Caco-2 (cell line): ENCODE data around the gene FRAS1. TPM values are rescaled to one million over a fixed set of nuclear protein-coding genes. Genes with fewer than 3 reads are reported as not detected.
"Not testable (repeated sequence)": the region's sequence is repeated elsewhere in the genome, so short reads cannot be mapped to it uniquely, and the experiment has no call there.

Experiments
- BruUV-seq: library from RNA; stranded (reverse); fragments of 400-500 nt; replicated peaks from 2 replicates; lab custom pipeline; 2021; lab: Mats Ljungman, UMichigan
- CTCF ChIA-PET: fragments of 300-600 bp; sonication (Branson Sonifier 250); formaldehyde crosslinking; loops from one replicate; lab custom pipeline; 2022; ENCODE audit warnings: antibody characterized with exemption; lab: Charles Lee
- POLR2A ChIA-PET: fragments of 300-600 bp; sonication (Branson Sonifier 250); formaldehyde crosslinking; loops from one replicate; lab custom pipeline; 2022; ENCODE audit warnings: antibody characterized with exemption; lab: Charles Lee
- DNase-seq, 2 experiments: peaks; one replicate each; pipeline versions ENCODE4 v3.0.0 to v3.0.0-alpha.2; 2020 to 2022
- H3K27me3 ChIP-seq: replicated peaks from 2 replicates; pipeline ENCODE4 v1.6.0; 2011; ENCODE audit warnings: low read length; ENCODE audit not compliant: control insufficient read depth, insufficient read depth
- H3K36me3 ChIP-seq: 2 replicates; pipeline ENCODE4 v1.5.1; 2011; ENCODE audit warnings: low read length; ENCODE audit not compliant: control insufficient read depth, insufficient read depth
- H3K4me1 ChIP-seq: fragments of 250-450 bp; sonication (Bioruptor Pico); 2 replicates; pipeline ENCODE4 v1.5.1; 2020; ENCODE audit warnings: mild to moderate bottlenecking
- H3K4me3 ChIP-seq: 2 replicates; pipeline ENCODE4 v1.5.1; 2011; ENCODE audit warnings: low read depth, mild to moderate bottlenecking, control low read depth, low read length
- H3K9me3 ChIP-seq: fragments of 250-450 bp; sonication (Bioruptor Pico); 2 replicates; pipeline ENCODE4 v1.5.1; 2020; ENCODE audit warnings: mild to moderate bottlenecking, moderate library complexity
- H3K27ac Mint-ChIP-seq: one replicate; pipeline ENCODE4 v1.8.0; 2022; ENCODE audit warnings: mixed read lengths; ENCODE audit not compliant: unreplicated experiment
- H3K27me3 Mint-ChIP-seq: one replicate; pipeline ENCODE4 v1.8.0; 2022; ENCODE audit warnings: mixed read lengths; ENCODE audit not compliant: insufficient read depth, unreplicated experiment
- H3K36me3 Mint-ChIP-seq: one replicate; pipeline ENCODE4 v1.8.0; 2022; ENCODE audit warnings: mild to moderate bottlenecking, mixed read lengths; ENCODE audit not compliant: insufficient read depth, unreplicated experiment
- H3K4me1 Mint-ChIP-seq: one replicate; pipeline ENCODE4 v1.8.0; 2022; ENCODE audit warnings: low read depth, mixed read lengths; ENCODE audit not compliant: unreplicated experiment
- H3K4me3 Mint-ChIP-seq: one replicate; pipeline ENCODE4 v1.8.0; 2022; ENCODE audit warnings: mild to moderate bottlenecking, moderate library complexity, mixed read lengths; ENCODE audit not compliant: unreplicated experiment
- H3K9me3 Mint-ChIP-seq: one replicate; pipeline ENCODE4 v1.8.0; 2022; ENCODE audit warnings: mixed read lengths; ENCODE audit not compliant: unreplicated experiment
- intact Hi-C: fragments of 100-400 bp; cut with micrococcal nuclease; formaldehyde crosslinking; loops from one replicate; pipeline ENCODE4 v1.10.0; 2022; ENCODE audit not compliant: unreplicated experiment
- total RNA-seq: library from RNA; stranded (reverse); gene quantifications from 2 replicates; pipeline ENCODE4 v1.2.3, GENCODE V29; 2022
- TF ChIP-seq, protein P1 (sequence below), 2 experiments: fragments of 200-600 bp in 1 of 2; IDR thresholded peaks; 1 replicate in 1 of 2; 2 replicates in 1 of 2; pipeline versions ENCODE4 v1.5.1 to v1.8.0; 2011 to 2022; ENCODE audit warnings: antibody characterized with exemption in 1 of 2, control low read depth in 1 of 2, inconsistent platforms in 1 of 2, low read depth in 1 of 2, low read length in 1 of 2, mild to moderate bottlenecking in 1 of 2, moderate library complexity in 1 of 2; ENCODE audit not compliant: insufficient read depth in 1 of 2, severe bottlenecking in 1 of 2, unreplicated experiment in 1 of 2

The FRAS1 gene
- total RNA-seq, 1 experiment from 2014 or later, result 40.8 TPM

- DNase-seq, result no peak
- Mint-ChIP-seq H3K4me3 (no peak overlapping the region), H3K36me3 (peaks cover 8% of the 10 kb centered on the region), H3K27ac (no peak overlapping the region), H3K27me3 (no peaks in the 10 kb centered on the region), H3K9me3 (no peaks in the 10 kb centered on the region), H3K4me1 (no peaks in the 10 kb centered on the region)
- POLR2A ChIA-PET, result no interaction called here
- Histone ChIP-seq H3K27me3 (no peaks in the 10 kb centered on the region), H3K9me3 (no peaks in the 10 kb centered on the region), H3K4me3 (no peak overlapping the region), H3K36me3 (no peaks in the 10 kb centered on the region), H3K4me1 (no peaks in the 10 kb centered on the region)
- TF ChIP-seq, protein P1, sequence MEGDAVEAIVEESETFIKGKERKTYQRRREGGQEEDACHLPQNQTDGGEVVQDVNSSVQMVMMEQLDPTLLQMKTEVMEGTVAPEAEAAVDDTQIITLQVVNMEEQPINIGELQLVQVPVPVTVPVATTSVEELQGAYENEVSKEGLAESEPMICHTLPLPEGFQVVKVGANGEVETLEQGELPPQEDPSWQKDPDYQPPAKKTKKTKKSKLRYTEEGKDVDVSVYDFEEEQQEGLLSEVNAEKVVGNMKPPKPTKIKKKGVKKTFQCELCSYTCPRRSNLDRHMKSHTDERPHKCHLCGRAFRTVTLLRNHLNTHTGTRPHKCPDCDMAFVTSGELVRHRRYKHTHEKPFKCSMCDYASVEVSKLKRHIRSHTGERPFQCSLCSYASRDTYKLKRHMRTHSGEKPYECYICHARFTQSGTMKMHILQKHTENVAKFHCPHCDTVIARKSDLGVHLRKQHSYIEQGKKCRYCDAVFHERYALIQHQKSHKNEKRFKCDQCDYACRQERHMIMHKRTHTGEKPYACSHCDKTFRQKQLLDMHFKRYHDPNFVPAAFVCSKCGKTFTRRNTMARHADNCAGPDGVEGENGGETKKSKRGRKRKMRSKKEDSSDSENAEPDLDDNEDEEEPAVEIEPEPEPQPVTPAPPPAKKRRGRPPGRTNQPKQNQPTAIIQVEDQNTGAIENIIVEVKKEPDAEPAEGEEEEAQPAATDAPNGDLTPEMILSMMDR (IDR thresholded peaks at IDR 0.05; ENCODE audit: insufficient read depth in 1 of 2, low read depth in 1 of 2, low read length in 1 of 2, severe bottlenecking in 1 of 2, unreplicated experiment in 1 of 2), result no peak
- intact Hi-C loops, result no loop called here
- CTCF ChIA-PET, result no interaction called here
- no TSS peak for BruUV-seq
Observed at GRCh38 chr4:78496021-78496643, 439.0 kb downstream of the FRAS1 start.

GRCh38 chr4:78506260-78506659 lies 449.1 kb downstream of the FRAS1 start:
- H3K27ac Mint-ChIP-seq, H3K36me3 Mint-ChIP-seq, H3K4me3 Mint-ChIP-seq, POLR2A ChIA-PET, H3K27me3 Mint-ChIP-seq, DNase-seq, BruUV-seq, CTCF ChIA-PET, H3K36me3 ChIP-seq, intact Hi-C loops, H3K9me3 ChIP-seq, H3K4me1 ChIP-seq, H3K4me3 ChIP-seq, H3K4me1 Mint-ChIP-seq, H3K27me3 ChIP-seq: not testable (repeated sequence)
- H3K9me3 Mint-ChIP-seq, result peaks cover 11% of the 10 kb centered on the region

DNA sequence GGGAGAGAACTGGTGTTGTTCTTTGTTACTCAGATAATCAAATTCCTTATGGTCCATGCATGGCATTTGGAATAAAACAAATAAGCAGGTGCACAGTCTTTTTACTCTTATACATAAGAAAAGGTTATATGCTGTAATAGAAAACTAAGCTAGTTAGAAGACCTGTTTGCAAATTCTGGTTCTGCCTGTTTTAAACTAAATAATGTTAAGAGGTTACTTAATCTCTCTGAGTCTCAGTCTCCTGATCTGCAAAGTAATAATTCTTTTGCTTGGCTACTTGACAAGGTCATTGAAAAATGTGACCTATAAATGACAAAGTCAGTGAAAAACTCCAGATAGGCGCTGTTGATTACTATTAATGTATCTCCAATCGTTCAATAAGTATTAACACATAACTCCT lies 451.9 kb downstream of the FRAS1 start:
- H3K36me3 ChIP-seq, result peaks cover 5% of the 10 kb centered on the region

More for the DNA sequence above, 451.9 kb downstream of the FRAS1 start:
- Mint-ChIP-seq H3K4me3 (no peak overlapping the region), H3K27me3 (no peaks in the 10 kb centered on the region), H3K36me3 (peaks cover 6% of the 10 kb centered on the region), H3K27ac (no peak overlapping the region), H3K4me1 (no peaks in the 10 kb centered on the region), H3K9me3 (peaks cover 11% of the 10 kb centered on the region)
- intact Hi-C loops, result no loop called here
- H3K4me3 ChIP-seq, result no peak overlapping the region
- DNase-seq, result no peak
- POLR2A ChIA-PET, result no interaction called here
- H3K27me3 ChIP-seq, result no peaks in the 10 kb centered on the region
- peaks cover 11% of the 10 kb centered on the region for H3K4me1 ChIP-seq
- H3K9me3 ChIP-seq, result no peaks in the 10 kb centered on the region
- CTCF ChIA-PET, result no interaction called here
- BruUV-seq, result no TSS peak
- TF ChIP-seq, protein P1 (IDR thresholded peaks at IDR 0.05; ENCODE audit: insufficient read depth in 1 of 2, low read depth in 1 of 2, low read length in 1 of 2, severe bottlenecking in 1 of 2, unreplicated experiment in 1 of 2), result no peak
